ENCODE results near the gene ADPRHL1.

Gene ADPRHL1

DNA sequence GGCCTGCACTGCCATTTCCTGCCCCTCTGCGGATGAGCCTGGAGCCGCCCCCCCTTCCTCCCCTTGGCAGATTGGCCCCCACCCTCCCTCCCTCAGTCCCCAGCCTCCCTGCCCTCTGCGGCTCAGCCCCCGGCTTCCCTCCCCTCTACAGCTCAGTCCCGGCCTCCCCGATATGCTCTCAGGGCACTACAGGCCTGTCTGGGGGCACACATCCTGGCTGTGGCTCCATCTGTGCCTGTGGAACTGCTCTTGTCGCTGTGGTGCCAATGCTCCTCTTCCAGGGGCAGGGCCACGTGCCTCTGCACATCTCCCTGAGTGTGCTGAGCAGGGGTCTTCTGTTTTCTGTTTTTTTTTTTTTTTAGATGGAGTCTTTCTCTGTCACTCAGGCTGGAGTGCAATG lies 39.0 kb downstream of the ADPRHL1 start:
- DNase-seq: no peak

DNA sequence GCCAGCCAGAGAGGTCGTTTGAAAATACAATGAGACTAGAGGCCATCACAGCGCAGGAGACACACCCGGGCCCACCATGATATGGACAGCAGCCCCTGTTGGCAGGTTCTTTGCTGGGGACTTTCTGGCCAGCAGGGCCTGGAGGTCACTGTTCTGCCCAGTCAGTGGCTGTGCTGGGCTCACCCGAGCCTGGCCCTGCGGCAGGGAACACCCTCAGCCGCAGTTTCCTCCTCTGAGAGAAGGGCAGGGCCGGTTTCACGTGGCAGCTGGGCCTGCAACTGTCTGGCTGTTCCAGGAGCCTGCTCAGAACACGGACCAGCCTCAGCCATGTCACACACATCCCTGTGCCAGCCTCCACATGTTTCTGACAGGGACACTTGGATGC lies 39.4 kb downstream of the ADPRHL1 start:
- DNase-seq: no peak

DNA sequence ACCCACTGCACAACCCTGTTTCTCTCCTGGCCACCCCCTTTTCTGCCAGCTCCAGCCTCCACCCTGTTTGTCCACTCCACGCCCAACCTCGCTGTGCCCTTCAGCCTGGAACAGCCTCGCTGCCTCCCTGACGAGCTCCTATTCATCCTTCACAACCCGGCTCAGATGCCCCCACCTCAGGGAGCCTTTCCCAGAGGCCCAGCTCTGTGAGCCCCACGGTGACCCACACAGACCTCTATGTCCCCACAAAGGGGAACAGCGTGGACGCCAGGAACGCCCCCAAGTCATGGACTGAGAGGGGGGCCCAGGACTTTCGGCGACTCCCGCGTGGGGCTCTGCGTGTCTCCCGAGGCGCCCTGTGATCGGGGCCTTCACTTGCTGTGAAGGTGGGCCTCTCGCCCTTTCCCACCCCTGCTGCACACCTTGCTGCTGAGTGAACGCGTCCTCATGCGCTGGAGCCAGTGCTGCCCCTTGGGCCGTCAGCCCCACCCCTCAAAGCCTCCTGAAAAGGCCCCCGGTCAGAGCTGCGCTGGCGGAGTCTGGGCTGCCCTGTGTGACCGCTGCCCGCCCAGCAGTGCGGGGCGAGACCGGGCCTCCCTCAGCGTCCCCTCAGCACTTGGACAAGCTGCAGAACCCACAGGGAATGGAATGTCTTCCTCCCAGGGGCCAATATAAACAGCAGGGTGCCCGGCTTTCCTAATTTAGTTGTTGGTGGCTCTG lies 40.0 kb downstream of the ADPRHL1 start:
- DNase-seq: no peak

DNA sequence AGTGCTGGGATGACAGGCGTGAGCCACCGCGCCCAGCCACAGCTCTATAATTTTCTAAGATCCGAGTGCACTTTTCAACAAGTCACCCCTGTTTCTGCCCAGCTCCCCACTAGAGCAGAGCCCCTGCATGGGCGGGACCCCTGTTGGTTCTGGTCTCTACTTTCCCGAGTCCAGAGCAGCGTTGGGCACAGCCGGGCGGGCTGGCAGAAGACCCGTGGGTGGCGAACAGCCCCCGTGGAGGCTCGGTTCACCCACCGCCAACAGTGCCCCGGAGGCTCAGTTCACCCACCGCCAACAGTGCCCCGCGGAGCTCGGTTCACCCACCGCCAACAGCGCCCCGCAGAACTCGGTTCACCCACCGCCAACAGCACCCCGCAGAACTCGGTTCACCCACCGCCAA lies 40.8 kb downstream of the ADPRHL1 start:
- DNase-seq: no peak

DNA sequence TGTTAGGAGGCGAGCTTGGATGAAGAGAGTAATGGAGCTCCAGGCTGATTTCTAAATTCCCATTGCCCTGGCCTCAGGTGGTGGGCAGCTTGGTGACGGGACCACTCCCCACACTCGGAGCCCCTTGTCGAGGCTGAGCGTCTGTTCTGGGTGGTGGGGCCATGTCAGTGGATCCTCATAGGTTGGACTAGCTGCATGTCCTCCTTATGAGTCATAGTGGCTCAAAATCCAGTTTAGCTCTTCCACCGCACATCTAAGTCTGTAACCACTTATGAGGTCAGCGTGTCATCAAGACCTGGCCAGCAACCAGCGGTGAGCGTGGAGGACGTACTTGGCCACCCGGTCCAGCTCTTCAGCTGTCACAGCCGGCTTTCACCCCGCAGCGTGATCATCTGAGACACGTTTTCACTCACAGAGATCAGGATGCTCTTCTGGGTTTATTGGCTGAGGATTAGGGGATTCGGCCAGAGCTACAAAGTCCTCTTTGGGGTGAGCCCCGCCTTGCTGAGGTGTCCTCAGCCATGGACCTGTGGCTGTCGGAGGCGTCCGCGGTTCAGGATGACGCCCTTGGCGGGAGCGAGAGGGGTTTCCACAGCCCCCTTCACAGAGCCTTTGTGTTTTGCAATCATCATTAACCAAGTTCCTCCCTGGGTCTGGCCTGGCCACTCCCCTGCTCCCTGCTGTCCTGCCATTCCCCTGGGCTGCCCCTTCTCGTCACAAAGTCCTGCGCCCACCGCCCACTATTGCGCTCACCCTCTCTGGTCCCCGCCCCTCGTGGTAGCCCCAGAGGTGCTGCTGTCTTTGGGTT lies 41.9 kb downstream of the ADPRHL1 start:
- no peak for DNase-seq

DNA sequence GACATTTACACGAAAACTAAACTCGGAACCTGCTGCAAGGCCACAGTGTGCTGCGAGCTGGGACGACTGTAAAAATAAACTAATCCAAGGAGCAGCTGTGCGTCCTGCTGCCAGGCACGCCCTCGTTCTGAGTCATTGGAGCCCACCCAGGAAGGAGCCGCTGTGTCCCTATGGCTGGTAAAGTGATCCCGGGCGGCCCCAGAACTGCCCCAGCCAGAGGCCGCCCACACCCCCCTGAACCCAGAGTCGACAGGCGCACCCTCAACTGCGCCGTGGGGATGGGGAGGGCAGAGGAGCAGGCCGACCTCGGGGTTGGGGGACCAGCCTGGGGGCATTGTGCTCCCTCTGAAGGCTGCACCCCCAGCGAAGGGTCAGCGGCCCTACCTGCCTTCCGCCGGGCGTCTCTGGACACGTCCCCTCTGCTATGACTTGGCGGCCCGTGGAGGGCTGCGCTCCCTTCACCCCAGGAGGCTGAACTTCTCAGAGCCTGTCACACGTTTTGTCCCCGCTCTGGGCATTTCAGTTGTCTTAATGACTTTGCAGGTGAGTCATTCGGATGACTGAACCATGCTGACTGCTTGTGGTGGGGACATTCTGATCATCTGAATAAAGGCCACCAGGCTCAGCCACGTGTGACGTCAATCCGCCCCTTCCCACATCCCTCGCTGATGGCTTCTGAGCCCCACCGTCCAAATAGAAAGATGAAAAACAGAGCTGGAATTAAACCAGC lies 42.7 kb downstream of the ADPRHL1 start:
- no peak for DNase-seq

DNA sequence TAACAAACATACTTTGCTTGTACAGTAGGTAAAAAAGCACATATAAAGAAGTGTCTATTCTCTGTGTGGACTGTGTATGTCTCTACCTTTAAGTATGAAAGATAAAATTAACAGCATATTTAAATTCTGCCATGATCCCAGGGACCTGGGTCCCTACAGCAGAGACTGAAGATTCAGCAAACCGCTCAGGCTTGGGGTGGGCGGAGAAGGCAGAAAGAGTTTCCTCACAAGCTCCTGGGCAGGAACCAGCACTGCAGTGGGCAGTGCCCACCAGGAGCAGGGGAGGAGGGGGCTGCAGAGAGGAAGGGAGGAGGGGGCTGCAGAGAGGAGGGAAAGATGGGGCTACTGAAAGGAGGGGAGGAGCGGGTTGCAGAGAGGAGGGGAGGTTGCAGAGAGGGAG lies 44.7 kb downstream of the ADPRHL1 start:
- no peak for DNase-seq

DNA sequence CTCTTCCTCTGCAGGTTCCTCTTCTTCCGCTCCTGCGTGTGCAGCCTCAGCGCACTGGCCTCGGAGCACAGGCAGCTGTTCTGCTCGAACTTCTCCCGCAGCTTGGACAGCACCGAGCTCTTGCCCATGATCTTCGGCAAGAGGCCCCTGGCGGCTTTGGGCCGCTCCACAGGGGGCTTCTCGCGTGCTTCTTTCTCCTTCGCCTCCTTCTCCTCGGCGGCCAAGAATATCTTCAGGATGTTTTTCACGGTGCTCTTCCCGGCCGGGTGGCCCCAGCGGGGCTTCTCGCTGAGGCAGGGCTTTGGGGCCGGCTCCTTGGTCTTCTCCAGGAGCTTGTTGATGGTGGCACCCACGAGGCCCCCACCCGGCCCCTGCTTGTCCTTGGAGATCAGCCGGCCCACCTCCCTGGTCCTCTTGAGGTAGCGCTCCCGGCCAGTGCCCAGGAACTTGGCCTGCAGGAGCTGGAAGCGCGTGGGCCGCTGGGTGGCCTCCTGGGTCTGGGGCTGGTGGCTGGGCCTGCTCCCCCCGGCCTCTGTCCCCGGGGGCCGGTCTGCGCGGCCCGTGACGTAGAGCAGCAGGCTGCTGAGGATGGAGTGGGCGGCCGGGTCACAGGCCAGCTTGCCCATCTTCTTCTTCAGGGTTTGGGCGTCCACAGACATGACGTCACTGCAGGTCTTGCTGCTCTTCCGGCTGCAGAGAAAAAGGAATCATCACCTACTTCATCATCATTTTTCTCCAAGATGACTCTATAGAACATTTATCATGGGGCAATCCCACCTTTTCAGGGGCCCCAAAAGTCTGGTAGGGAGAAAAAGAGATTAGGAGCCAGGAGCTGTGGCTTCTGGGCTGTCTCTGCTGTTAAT lies 45.5 kb downstream of the ADPRHL1 start:
- DNase-seq: no peak

DNA sequence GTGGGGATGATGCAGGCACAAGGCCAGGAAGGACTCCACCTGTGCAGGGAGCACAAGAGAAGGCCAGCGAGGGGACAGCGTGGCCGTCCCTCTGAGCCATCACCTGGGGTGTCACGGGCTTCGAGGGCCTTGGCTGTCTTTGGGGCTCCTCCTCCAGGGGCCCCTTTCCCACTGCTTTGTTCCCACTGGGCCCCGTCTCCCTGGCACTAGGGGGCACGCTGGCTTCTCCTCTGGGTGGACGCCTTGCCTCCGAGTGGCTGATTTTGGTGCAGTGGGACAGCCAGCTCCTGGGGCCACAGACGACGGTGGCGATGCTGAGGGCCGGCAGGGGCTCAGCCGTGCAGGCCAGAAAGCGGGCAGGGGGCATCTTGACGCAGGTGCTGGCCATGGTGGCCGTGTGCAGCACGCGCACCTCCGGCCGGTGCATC lies 46.2 kb downstream of the ADPRHL1 start:
- DNase-seq: no peak

DNA sequence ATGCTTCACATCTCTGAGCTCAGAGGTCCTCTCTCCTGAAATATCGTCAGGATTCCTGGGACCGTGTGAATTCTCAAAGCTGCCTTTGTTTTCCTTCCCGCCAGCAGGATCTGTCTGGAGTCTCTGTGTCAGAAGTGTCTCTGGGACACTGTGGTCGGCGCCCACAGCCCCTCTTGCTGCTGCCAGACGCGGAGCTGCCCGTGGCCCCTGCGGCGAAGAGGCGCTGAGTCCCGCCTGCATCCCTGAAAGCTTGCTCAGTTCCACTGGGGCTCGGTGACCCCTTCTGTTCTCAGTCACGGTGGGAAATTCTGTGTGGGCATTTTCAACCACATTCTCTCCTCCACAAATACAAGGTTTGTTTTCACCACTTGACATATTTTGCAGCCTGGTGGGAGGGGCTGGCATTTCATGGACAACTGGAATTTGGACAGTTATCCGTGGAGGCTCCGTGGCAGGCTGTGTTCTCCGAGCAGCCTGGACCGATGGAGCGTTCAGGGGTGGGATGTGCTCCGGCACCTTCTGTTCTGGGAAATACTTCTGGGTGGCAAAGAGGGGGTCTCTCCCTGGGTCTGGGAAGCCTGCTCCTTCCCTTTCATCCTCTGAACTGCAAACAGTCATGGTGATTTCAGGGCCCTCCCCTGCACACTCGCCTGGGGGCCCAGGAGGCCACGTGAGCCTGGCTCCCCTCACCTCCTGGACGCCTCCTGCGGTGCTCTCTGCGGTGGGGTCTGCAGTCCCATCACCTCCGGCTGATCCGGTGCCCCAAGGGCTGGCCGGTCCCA lies 46.8 kb downstream of the ADPRHL1 start:
- DNase-seq: no peak

DNA sequence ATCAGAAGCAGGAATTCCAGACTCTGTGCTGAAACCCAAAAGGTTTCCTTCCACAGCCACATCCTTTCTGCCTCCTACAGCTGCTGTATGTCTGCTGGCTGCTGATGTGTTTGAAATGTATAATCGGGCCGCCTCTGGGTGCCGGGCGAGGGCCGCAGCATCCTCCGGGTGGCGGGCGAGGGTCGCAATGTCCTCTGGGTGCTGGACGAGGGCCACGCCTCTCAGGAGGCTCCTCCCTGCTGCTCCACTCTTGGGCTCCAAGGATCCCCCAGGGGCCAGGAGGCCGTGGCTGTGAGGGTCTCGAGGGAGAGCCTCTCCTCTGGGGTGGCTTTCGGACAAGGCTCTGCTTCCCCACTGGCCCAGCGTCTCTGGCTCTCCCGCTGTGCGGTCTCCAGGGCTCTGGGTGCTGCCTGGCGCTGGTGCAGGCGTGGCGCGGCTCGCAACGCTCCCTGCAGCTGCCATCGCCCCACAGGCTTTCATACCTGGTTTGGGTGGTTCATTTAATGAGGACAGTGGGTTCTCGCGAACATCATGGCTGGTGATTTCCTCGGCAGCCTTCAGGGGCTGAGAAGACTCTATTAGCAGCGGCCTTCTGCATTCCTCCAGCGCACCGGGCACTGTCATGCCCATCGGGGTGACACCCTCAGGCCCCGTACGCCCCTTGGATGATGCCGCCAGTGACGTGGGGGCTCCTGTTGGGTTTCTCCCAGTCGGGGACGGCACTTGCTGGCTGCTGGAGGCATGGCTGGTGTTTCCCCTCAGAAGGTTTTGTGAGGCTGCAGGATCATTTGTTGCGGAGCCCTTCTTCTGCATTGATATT lies 47.6 kb downstream of the ADPRHL1 start:
- DNase-seq: no peak

DNA sequence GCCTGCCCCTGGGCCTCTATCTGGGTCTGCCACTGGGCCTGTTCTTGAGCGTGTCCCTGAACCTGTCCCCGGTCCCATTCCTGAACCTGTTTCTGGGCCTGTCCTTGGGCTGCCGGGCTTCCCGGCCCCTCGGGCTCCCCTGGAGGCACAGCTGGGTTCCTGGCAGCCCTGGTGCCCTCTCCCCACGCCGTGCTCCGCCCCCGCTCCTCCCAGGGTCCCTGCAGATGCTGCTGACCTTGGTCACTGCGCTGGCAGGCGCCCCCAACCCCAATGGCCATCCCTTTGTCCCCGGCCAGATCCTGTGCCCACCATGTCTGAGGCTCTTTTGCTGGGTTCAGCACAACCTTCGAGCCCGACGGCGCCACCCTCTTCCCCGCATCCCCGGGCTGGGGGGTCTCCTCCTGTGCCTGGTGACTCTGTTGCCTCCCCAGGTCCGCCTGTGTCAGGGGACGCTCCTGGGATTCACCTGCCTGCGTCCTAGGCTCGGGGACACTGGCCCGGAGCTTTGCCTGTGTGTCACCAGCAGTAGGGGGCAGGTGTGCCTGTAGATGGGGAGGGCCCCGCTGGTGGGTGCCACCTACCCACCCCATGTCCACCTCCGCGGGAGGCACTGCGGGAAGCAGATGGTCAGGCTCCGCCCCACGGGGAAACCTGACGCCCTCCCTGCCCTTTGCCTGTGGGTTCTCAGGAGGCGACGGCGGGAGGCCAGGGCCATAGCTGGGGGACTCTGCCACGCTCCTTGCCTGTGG lies 48.4 kb downstream of the ADPRHL1 start:
- DNase-seq: no peak

DNA sequence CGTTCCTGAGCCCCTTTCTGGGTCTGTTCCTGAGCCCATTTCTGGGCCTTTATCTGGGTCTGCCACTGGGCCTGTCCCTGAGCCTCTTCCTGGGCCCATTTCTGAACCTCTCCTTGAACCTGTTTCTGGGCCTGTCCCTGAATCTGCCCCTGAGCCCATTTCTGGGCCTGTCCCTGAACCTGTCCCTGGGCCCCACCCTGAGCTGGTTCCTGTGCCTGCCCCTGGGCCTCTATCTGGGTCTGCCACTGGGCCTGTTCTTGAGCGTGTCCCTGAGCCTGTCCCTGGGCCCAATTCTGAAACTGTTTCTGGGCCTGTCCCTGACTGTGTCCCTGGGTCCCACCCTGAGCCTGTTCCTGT lies 48.9 kb downstream of the ADPRHL1 start:
- DNase-seq: no peak

DNA sequence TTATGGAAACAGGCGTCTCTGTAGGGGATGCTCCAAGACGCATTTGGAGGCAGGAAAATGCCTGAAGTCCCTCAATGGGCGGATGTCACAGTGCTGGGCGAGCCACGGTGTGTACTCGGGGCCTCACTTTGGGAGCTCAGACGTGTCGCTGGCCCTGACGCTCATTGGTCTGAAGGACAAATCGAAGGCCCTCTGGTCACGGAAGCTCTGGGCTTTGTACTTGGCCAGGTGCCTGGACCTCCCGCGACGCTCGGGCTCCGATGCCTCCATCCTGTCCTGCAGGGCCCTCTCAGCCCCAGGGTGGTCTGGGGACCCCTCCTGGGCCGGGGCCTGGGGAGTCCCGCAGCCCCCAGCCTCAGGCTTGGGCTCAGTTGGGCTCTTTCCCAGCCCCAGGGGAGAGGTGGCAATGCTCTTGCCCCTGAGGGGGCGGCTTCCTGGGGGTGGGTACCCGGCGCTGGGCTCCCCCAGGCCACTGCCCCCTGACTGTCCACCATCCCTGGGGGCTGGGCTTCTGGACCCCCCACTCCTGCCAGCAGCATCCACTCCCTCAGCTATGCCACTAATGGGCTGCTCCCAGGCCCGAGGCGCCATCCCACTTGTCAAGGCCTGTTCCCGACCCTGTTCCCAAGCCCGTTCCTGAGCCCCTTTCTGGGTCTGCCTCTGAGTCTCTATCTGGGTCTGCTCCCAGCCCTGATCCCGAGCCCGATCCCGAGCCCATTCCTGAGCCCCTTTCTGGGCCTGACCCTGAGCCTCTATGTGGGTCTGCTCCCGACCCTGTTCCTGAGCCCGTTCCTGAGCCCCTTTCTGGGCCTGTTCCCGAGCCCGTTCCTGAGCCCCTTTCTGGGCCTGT lies 49.8 kb downstream of the ADPRHL1 start:
- no peak for DNase-seq

DNA sequence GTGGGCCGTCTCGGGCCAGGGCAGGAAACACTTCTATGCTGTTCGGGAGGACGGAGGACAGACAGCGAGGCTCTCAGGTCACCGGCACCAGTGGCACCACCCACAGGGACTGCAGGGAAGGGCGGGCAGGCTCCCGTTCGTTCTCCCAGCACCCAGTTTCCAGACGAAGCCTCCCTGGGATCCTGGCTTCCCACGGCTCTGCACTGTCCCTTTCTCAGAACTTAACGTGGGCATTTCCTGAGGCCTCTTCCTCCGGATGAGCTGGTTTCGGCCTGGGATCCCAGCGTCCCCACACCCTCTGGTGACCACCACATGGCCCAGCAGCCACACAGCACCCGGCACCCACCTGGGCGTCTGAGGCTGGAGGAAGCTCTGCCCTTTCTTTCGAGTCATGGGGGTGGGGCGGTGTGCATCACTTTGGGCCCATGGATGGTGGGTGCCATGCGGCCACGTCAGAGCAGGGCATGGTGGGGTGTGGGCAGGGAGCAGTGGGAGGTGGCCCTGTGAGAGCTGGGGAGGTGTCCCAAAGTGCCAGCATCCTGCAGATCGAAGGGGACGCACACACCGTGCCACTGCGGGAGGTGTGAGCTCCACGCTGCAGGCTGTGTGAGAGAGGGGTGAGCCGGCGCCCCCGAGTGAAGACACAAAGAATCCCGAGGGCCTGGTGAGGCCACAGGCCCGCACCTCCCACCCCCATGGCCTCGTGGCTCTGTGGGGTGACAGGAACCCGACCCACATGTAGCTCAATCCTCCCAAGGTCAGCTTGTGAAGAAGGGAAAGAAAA lies 50.6 kb downstream of the ADPRHL1 start:
- no peak for DNase-seq

DNA sequence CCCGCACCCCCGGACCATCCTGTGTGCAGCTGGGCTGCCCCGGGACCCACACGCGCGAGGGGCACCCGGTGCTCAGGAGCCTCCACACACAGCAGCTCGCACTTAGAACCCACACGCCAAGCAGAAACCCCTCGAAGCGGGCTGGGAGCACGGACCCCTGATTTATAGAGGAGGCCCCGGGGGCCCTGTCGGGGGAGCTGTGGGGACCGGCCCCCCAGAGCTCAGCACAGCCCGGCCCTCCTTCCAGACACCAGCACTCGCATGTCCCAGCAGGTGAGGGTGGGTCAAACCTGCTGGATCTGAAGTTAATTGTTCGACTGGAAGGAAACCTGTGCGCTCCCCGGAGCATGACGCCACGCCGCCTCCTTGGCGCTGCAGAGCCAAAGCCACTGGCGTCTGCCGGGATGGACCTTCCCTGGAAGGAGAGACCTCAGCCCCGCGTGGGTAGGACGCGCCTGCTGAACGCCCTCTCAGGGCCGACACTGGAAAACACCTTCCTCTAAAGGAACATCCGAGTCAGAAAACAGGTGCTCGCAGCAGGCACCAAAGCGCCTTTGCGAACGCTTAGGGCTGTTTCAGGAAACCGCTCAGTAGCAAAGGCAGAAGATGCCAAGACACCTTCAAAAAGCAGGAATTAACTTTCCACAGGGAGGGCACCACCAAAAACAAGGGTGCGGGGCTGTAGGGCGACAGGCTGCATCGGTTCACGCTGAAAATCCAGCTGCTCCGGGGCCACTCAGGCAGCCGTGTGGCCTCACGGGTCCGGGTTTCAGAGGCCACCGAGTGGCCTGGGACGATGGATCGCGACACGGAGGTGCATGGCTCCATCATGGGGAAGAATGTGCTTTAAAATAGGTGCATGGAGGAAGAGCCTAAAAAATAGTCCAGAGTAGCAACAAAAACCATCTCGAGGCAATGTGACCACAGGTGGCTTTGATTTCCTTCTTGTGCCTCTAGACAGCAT lies 51.6 kb downstream of the ADPRHL1 start:
- DNase-seq: no peak
